Measurements from ENCODE around the gene RFLNA. TPM values are rescaled to one million over a fixed set of nuclear protein-coding genes. Genes with fewer than 3 reads are reported as not detected.

RFLNA gene
- total RNA-seq, 2 donors from 2014 or later: 0.26 TPM; not detected in 1

GRCh38 chr12:124293286-124294003, 1.4 kb upstream of the RFLNA start:
- WGBS, 2 donors: 87 to 89% methylated on average over 12 of the region's 12 CpGs
- ATAC-seq (no peak), DNase-seq (no peak)
- intact Hi-C loops (cut with DNase I): no loop called here
- no peak for TF ChIP-seq POLR2A (IDR thresholded peaks at IDR 0.05)
- no peak for TF ChIP-seq CTCF (IDR thresholded peaks at IDR 0.05)
- Histone ChIP-seq H3K9me3 (no peaks in the 10 kb centered on the region), H3K27me3 (peaks cover 0 to 12% of the 10 kb centered on the region in 2 donors), H3K4me1 (peaks cover 14% of the 10 kb centered on the region), H3K36me3 (replicated peaks in 1 of 2; ENCODE audit: insufficient read depth in 1 of 2, low read depth in 2 of 2) (no peaks in the 10 kb centered on the region), H3K27ac (no peak overlapping the region), H3K4me3 (no peak overlapping the region)

GRCh38 chr12:124295431-124296058, 652 bp downstream of the RFLNA start:
- WGBS, 2 donors: 4 to 24% methylated on average over 8 to 40 of the region's 42 CpGs
- intact Hi-C loops (cut with DNase I): no loop called here
- no peaks in the 10 kb centered on the region for H3K9me3 ChIP-seq
- peaks cover 0 to 12% of the 10 kb centered on the region in 2 donors for H3K27me3 ChIP-seq
- H3K4me3 ChIP-seq: no peak overlapping the region
- DNase-seq (no peak), ATAC-seq (no peak)
- no peak overlapping the region for H3K27ac ChIP-seq
- peaks cover 14% of the 10 kb centered on the region for H3K4me1 ChIP-seq
- H3K36me3 ChIP-seq (replicated peaks in 1 of 2; ENCODE audit: insufficient read depth in 1 of 2, low read depth in 2 of 2): no peaks in the 10 kb centered on the region
- TF ChIP-seq CTCF (IDR thresholded peaks at IDR 0.05): no peak
- no peak for TF ChIP-seq POLR2A (IDR thresholded peaks at IDR 0.05)

GRCh38 chr12:124296295-124296915, 1.5 kb downstream of the RFLNA start:
- H3K9me3 ChIP-seq: no peaks in the 10 kb centered on the region
- TF ChIP-seq CTCF (IDR thresholded peaks at IDR 0.05): no peak
- no peak for TF ChIP-seq POLR2A (IDR thresholded peaks at IDR 0.05)
- WGBS, 2 donors: 9 to 19% methylated on average over 14 to 21 of the region's 21 CpGs
- DNase-seq: no peak
- H3K27ac ChIP-seq: no peak overlapping the region
- no peaks in the 10 kb centered on the region for H3K36me3 ChIP-seq (replicated peaks in 1 of 2; ENCODE audit: insufficient read depth in 1 of 2, low read depth in 2 of 2)
- peaks cover 0 to 12% of the 10 kb centered on the region in 2 donors for H3K27me3 ChIP-seq
- intact Hi-C loops (cut with DNase I): no loop called here
- no peak for ATAC-seq
- H3K4me3 ChIP-seq: no peak overlapping the region
- peaks cover 14% of the 10 kb centered on the region for H3K4me1 ChIP-seq

GRCh38 chr12:124296916-124297351, 2.0 kb downstream of the RFLNA start:
- WGBS, 2 donors: 55 to 57% methylated on average over 9 of the region's 9 CpGs
- Histone ChIP-seq H3K27ac (no peak overlapping the region), H3K36me3 (replicated peaks in 1 of 2; ENCODE audit: insufficient read depth in 1 of 2, low read depth in 2 of 2) (no peaks in the 10 kb centered on the region), H3K4me1 (peaks cover 14% of the 10 kb centered on the region), H3K9me3 (no peaks in the 10 kb centered on the region), H3K4me3 (no peak overlapping the region), H3K27me3 (peaks cover 0 to 12% of the 10 kb centered on the region in 2 donors)
- TF ChIP-seq CTCF (IDR thresholded peaks at IDR 0.05) (no peak), POLR2A (IDR thresholded peaks at IDR 0.05) (no peak)
- DNase-seq (no peak), ATAC-seq (no peak)
- intact Hi-C loops (cut with DNase I): no loop called here

Measured in body of pancreas (tissue), 4 donors.